SK-N-SH (cell line): ENCODE measurements around the gene GRM1. TPM values are rescaled to one million over a fixed set of nuclear protein-coding genes. Genes with fewer than 3 reads are reported as not detected.

ENCODE experiments used
- CTCF ChIA-PET: fragments of 300-600, 350-600 bp; formaldehyde crosslinking; extraction: SDS; loops from one replicate; lab custom pipeline; 2021; lab: Yijun Ruan, JAX
- POLR2A ChIA-PET: fragments of 350-600 bp; sonication (Branson Sonifier 250); formaldehyde crosslinking; extraction: SDS; loops from one replicate; lab custom pipeline; 2020; ENCODE audit warnings: antibody characterized with exemption, inconsistent platforms; lab: Yijun Ruan, JAX
- DNase-seq: peaks from one replicate; pipeline ENCODE4 v3.0.0; 2012
- H2AFZ ChIP-seq: fragments of 200-600 bp; sonication (generic); 2 replicates; pipeline ENCODE4 v1.8.1; 2016; ENCODE audit warnings: antibody characterized with exemption, mild to moderate bottlenecking, low read depth
- H3F3A ChIP-seq: fragments of 200-600 bp; sonication (generic); replicated peaks from 2 replicates; pipeline ENCODE3; 2016; ENCODE audit warnings: antibody characterized with exemption, mild to moderate bottlenecking; ENCODE audit not compliant: insufficient read depth
- H3K27ac ChIP-seq, 2 experiments: fragments of 200-500 bp in 1 of 2; fragments of 200-600 bp in 1 of 2; sonication (Bioruptor generic) in 1 of 2; sonication (generic), shearing (Covaris generic) in 1 of 2; 2 replicates each; pipeline versions ENCODE4 v1.5.1 to v1.6.1; 2014 to 2016; ENCODE audit warnings: low read depth in 2 of 2, inconsistent platforms in 1 of 2, low read length in 1 of 2, mild to moderate bottlenecking in 1 of 2, mixed read lengths in 1 of 2
- H3K27me3 ChIP-seq: fragments of 200-600 bp; sonication (generic), shearing (Covaris generic); 2 replicates; pipeline ENCODE4 v1.6.1; 2016; ENCODE audit warnings: mixed run types; ENCODE audit not compliant: insufficient read depth
- H3K36me3 ChIP-seq, 2 experiments: fragments of 200-500 bp in 1 of 2; fragments of 200-600 bp in 1 of 2; sonication (Bioruptor generic) in 1 of 2; sonication (generic) in 1 of 2; replicated peaks in 1 of 2; 2 replicates each; pipeline versions ENCODE3 to v1.5.1; 2014 to 2016; ENCODE audit warnings: low read length in 1 of 2, mild to moderate bottlenecking in 1 of 2; ENCODE audit not compliant: insufficient read depth in 2 of 2, control insufficient read depth in 1 of 2
- H3K4me1 ChIP-seq, 2 experiments: fragments of 200-500 bp in 1 of 2; fragments of 200-600 bp in 1 of 2; sonication (Bioruptor generic) in 1 of 2; sonication (generic), shearing (Covaris generic) in 1 of 2; 2 replicates each; pipeline versions ENCODE4 v1.5.1 to v1.6.1; 2014 to 2016; ENCODE audit warnings: low read depth in 1 of 2, low read length in 1 of 2, mixed run types in 1 of 2; ENCODE audit not compliant: insufficient read depth in 2 of 2, control insufficient read depth in 1 of 2
- H3K4me2 ChIP-seq: fragments of 200-600 bp; sonication (generic), shearing (Covaris generic); 2 replicates; pipeline ENCODE4 v1.6.1; 2017; ENCODE audit warnings: mixed run types
- H3K4me3 ChIP-seq, 2 experiments: fragments of 200-500 bp in 1 of 2; fragments of 200-600 bp in 1 of 2; sonication (Bioruptor generic) in 1 of 2; sonication (generic), shearing (Covaris generic) in 1 of 2; 2 replicates each; pipeline versions ENCODE4 v1.5.1 to v1.8.1; 2014 to 2016; ENCODE audit warnings: low read depth in 2 of 2, inconsistent platforms in 1 of 2, low read length in 1 of 2, mild to moderate bottlenecking in 1 of 2, mixed read lengths in 1 of 2, moderate library complexity in 1 of 2
- H3K79me2 ChIP-seq: fragments of 200-600 bp; sonication (generic); 2 replicates; pipeline ENCODE4 v1.8.1; 2017; ENCODE audit warnings: mild to moderate bottlenecking; ENCODE audit not compliant: insufficient read depth
- H3K9ac ChIP-seq: fragments of 200-600 bp; sonication (generic); 2 replicates; pipeline ENCODE4 v1.6.1; 2017; ENCODE audit warnings: mixed run types
- H3K9me2 ChIP-seq: fragments of 200-600 bp; sonication (generic); 2 replicates; pipeline ENCODE4 v1.6.1; 2017; ENCODE audit warnings: mixed run types
- H3K9me3 ChIP-seq: fragments of 200-600 bp; sonication (generic); 2 replicates; pipeline ENCODE4 v1.6.1; 2017; ENCODE audit warnings: mixed run types, mild to moderate bottlenecking, moderate library complexity
- H4K20me1 ChIP-seq: fragments of 200-600 bp; sonication (generic); 2 replicates; pipeline ENCODE4 v1.6.1; 2017; ENCODE audit warnings: mild to moderate bottlenecking, mixed run types; ENCODE audit not compliant: insufficient read depth
- CHD2 ChIP-seq: fragments of 150-350 bp; IDR thresholded peaks from 2 replicates; pipeline ENCODE4 v1.6.1; 2018; ENCODE audit warnings: low read length; ENCODE audit not compliant: partially characterized antibody
- ELF1 ChIP-seq: IDR thresholded peaks from 2 replicates; pipeline ENCODE4 v1.4.0; 2012
- EP300 ChIP-seq, 2 experiments: IDR thresholded peaks; 2 replicates each; pipeline versions ENCODE4 v1.4.0 to v1.6.1; 2012; ENCODE audit warnings: borderline replicate concordance in 1 of 2, low read depth in 1 of 2, low read length in 1 of 2
- EZH2phosphoT487 ChIP-seq: fragments of 200-600 bp; sonication (generic); IDR thresholded peaks from 2 replicates; pipeline ENCODE4 v1.6.1; 2017; ENCODE audit warnings: low read depth, mixed run types, mild to moderate bottlenecking, antibody characterized with exemption, moderate library complexity, borderline replicate concordance
- GABPA ChIP-seq: IDR thresholded peaks from 2 replicates; pipeline ENCODE4 v1.4.0; 2012; ENCODE audit warnings: low read depth, mild to moderate bottlenecking
- IRF3 ChIP-seq: fragments of 150-350 bp; IDR thresholded peaks from 2 replicates; pipeline ENCODE4 v1.6.1; 2016; ENCODE audit warnings: mild to moderate bottlenecking, low read depth, low read length
- MAX ChIP-seq: IDR thresholded peaks from 2 replicates; pipeline ENCODE4 v1.4.0; 2012; ENCODE audit warnings: low read depth
- MXI1 ChIP-seq: IDR thresholded peaks from 2 replicates; pipeline ENCODE4 v1.6.1; 2012; ENCODE audit warnings: mild to moderate bottlenecking, low read depth, low read length, improper control_type of control experiment
- NRF1 ChIP-seq: IDR thresholded peaks from 2 replicates; pipeline ENCODE4 v1.6.1; 2012; ENCODE audit warnings: low read depth, mild to moderate bottlenecking, low read length
- RAD21 ChIP-seq: IDR thresholded peaks from 2 replicates; pipeline ENCODE4 v1.6.1; 2012; ENCODE audit warnings: mild to moderate bottlenecking, low read length
- RCOR1 ChIP-seq: fragments of 150-350 bp; IDR thresholded peaks from 2 replicates; pipeline ENCODE4 v1.6.1; 2017; ENCODE audit warnings: antibody characterized with exemption, low read length
- REST ChIP-seq: IDR thresholded peaks from 2 replicates; pipeline ENCODE4 v1.6.1; 2012; ENCODE audit warnings: mild to moderate bottlenecking, low read depth, low read length, moderate library complexity
- RXRA ChIP-seq: IDR thresholded peaks from 2 replicates; pipeline ENCODE4 v1.4.0; 2012; ENCODE audit warnings: low read depth, mild to moderate bottlenecking, borderline replicate concordance
- SIN3A ChIP-seq: IDR thresholded peaks from 2 replicates; pipeline ENCODE4 v1.6.1; 2012; ENCODE audit warnings: low read depth, mild to moderate bottlenecking, low read length, moderate library complexity, borderline replicate concordance
- TCF12 ChIP-seq: IDR thresholded peaks from 2 replicates; pipeline ENCODE4 v1.4.0; 2012
- TEAD4 ChIP-seq: IDR thresholded peaks from 2 replicates; pipeline ENCODE4 v1.4.0; 2012; ENCODE audit warnings: mild to moderate bottlenecking, borderline replicate concordance; ENCODE audit not compliant: insufficient read depth
- YY1 ChIP-seq: IDR thresholded peaks from 2 replicates; pipeline ENCODE4 v1.4.0; 2012; ENCODE audit warnings: low read depth, mild to moderate bottlenecking
- ZBTB33 ChIP-seq: IDR thresholded peaks from 2 replicates; pipeline ENCODE4 v1.4.0; 2012; ENCODE audit warnings: low read depth, borderline replicate concordance
- WGBS: methylation state at CpG from one replicate; pipeline ENCODE4 v1.1.6; 2017; ENCODE audit warnings: low lambda C conversion rate; 5-methylcytosine and 5-hydroxymethylcytosine counted together
- polyA plus RNA-seq, 3 experiments: library from polyadenylated mRNA; depleted of rRNA; stranded (reverse); fragments of >200 nt; gene quantifications; 2 replicates each; pipeline ENCODE4 v1.2.3, GENCODE V29; 2012

Gene GRM1
- polyA plus RNA-seq, 1 of the 3 experiments (the other 2 are of a cell fraction), result 0.05 TPM

GRCh38 chr6:146433881-146434731 is 405.2 kb downstream of the GRM1 start:
- Histone ChIP-seq H3K27ac (no peak overlapping the region), H3K9ac (no peak overlapping the region), H3K4me3 (peak overlapping the region in 1 of 2 experiments; percentile 47; a peak in 2 of 4 replicates), H2AFZ (peak overlapping the region; percentile 29; the same call in 1 of the 2 replicates), H3K9me2 (no peaks in the 10 kb centered on the region), H3K9me3 (no peaks in the 10 kb centered on the region), H3K4me1 (peaks cover 0 to 9% of the 10 kb centered on the region in 2 experiments; a peak in 1 of 4 replicates), H3K4me2 (no peak overlapping the region), H3K79me2 (no peaks in the 10 kb centered on the region), H4K20me1 (no peaks in the 10 kb centered on the region), H3K36me3 (no peaks in the 10 kb centered on the region), H3K27me3 (no peaks in the 10 kb centered on the region; the same call in 1 of the 2 replicates), H3F3A (no peaks in the 10 kb centered on the region)
- TF ChIP-seq RCOR1, result no peak
- no peak for TF ChIP-seq TEAD4
- TF ChIP-seq ZBTB33, result no peak
- POLR2A ChIA-PET, result no interaction called here
- 31% methylated on average over 14 of the region's 59 CpGs for WGBS
- DNase-seq, result peak; percentile 52
- CTCF ChIA-PET, result no interaction called here

- H3K9me3 ChIP-seq, result no peaks in the 10 kb centered on the region
- CTCF ChIA-PET, result no interaction called here
- H3K9me2 ChIP-seq, result no peaks in the 10 kb centered on the region
- H3K79me2 ChIP-seq, result no peaks in the 10 kb centered on the region
- H3K27me3 ChIP-seq, result no peaks in the 10 kb centered on the region; the same call in 1 of the 2 replicates
- WGBS, result 52% methylated on average over 10 of the region's 15 CpGs
- H3K4me2 ChIP-seq, result no peak overlapping the region
- no peak overlapping the region for H3K9ac ChIP-seq
- H4K20me1 ChIP-seq, result no peaks in the 10 kb centered on the region
- no peak overlapping the region for H3K27ac ChIP-seq
- peaks cover 0 to 9% of the 10 kb centered on the region in 2 experiments; a peak in 1 of 4 replicates for H3K4me1 ChIP-seq
- peak overlapping the region in 1 of 2 experiments; percentile 47; a peak in 2 of 4 replicates for H3K4me3 ChIP-seq
- no peaks in the 10 kb centered on the region for H3K36me3 ChIP-seq
- DNase-seq, result no peak
- H2AFZ ChIP-seq, result peak overlapping the region; percentile 29; the same call in 1 of the 2 replicates
- POLR2A ChIA-PET, result no interaction called here
- H3F3A ChIP-seq, result no peaks in the 10 kb centered on the region
- TF ChIP-seq RAD21 (no peak), NRF1 (no peak), GABPA (no peak), IRF3 (no peak), SIN3A (no peak), EZH2phosphoT487 (no peak), RXRA (no peak), RCOR1 (no peak), MXI1 (no peak), TEAD4 (no peak), CHD2 (no peak), EP300 (IDR thresholded peaks at IDR 0.05; ENCODE audit: borderline replicate concordance in 1 of 2, low read depth in 1 of 2, low read length in 1 of 2) (no peak), YY1 (no peak), TCF12 (no peak), REST (no peak), MAX (no peak), ELF1 (no peak)
These were observed 406.0 kb downstream of the GRM1 start for GRCh38 chr6:146434732-146435390.
